Suprapubic skin (tissue), 4 donors: ENCODE results near the gene DTD2. TPM values are rescaled to one million over a fixed set of nuclear protein-coding genes. Genes with fewer than 3 reads are reported as not detected.

ENCODE experiments used
- DNase-seq, 2 donors: peaks; one replicate each; pipeline ENCODE4 v3.0.0-alpha.2; 2019; ENCODE audit warnings: low spot score in 2 of 2
- H3K27ac ChIP-seq: fragments of 200-600 bp; sonication (generic); one replicate; pipeline ENCODE4 v1.5.1; 2019
- H3K27me3 ChIP-seq: fragments of 200-600 bp; sonication (generic); one replicate; pipeline ENCODE4 v1.5.1; 2019
- H3K36me3 ChIP-seq: fragments of 200-600 bp; sonication (generic); one replicate; pipeline ENCODE4 v1.5.1; 2019
- H3K4me1 ChIP-seq: fragments of 200-600 bp; sonication (generic); one replicate; pipeline ENCODE4 v1.5.1; 2019
- H3K4me3 ChIP-seq: fragments of 200-600 bp; sonication (generic); one replicate; pipeline ENCODE4 v1.5.1; 2019; ENCODE audit warnings: mild to moderate bottlenecking
- H3K9me3 ChIP-seq: fragments of 200-600 bp; sonication (generic); one replicate; pipeline ENCODE4 v1.5.1; 2019
- EP300 ChIP-seq: sonication (generic); formaldehyde crosslinking; IDR thresholded peaks from one replicate; pipeline ENCODE4 v1.6.1; 2017; ENCODE audit warnings: antibody characterized with exemption
- POLR2A ChIP-seq, 2 donors: fragments of 450-650 bp; IDR thresholded peaks; one replicate each; pipeline ENCODE4 v1.6.1; 2017; ENCODE audit warnings: antibody characterized with exemption in 2 of 2, mild to moderate bottlenecking in 2 of 2, moderate library complexity in 2 of 2
- POLR2AphosphoS5 ChIP-seq, 3 donors: sonication (generic); formaldehyde crosslinking; IDR thresholded peaks; one replicate each; pipeline ENCODE4 v1.6.1; 2017; ENCODE audit warnings: antibody characterized with exemption in 3 of 3
- WGBS: methylation state at CpG from one replicate; pipeline ENCODE4 v1.1.5; 2018; 5-methylcytosine and 5-hydroxymethylcytosine counted together
- total RNA-seq, 4 donors: library from RNA; depleted of rRNA; stranded (reverse); fragments of >200 nt; gene quantifications; one replicate each; pipeline ENCODE4 v1.1.0, GENCODE V29; 2016
- TF ChIP-seq, protein P1 (sequence below), 2 donors: fragments of 200-600 bp in 1 of 2; fragments of 450-650 bp in 1 of 2; sonication (generic) in 1 of 2; IDR thresholded peaks; one replicate each; pipeline ENCODE4 v1.5.1; 2016 to 2019; ENCODE audit warnings: antibody characterized with exemption in 2 of 2, mild to moderate bottlenecking in 1 of 2, moderate library complexity in 1 of 2

The DTD2 gene
- total RNA-seq, 4 donors from 2014 or later = 21.4 to 34.9 (median 24.8) TPM

DNA sequence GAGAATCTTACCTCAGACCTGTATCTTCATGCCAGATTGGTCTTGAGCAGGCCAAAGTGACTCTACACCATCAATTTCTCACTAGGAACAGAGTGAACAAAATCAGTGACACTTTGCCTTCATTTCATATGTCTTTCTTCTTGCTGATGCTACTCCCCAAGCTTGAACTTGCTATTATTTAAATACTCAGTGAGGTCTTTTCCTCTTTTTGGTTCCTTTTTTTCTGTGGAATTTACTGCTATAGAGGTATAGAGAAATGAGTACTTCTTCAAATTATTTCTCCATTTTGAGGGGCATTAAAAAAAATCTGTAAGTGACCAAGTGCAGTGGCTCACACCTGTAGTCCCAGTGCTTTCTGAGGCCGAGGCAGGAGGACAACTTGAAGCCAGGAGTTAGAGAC is 30.6 kb upstream of the DTD2 start, which contains the start of gene GPR33:
Gene GPR33, minus strand, starts transcription at position 154 of the 400 bp plus-strand sequence. CDS start 4,074 bp downstream, outside the sequence.
- no peaks in the 10 kb centered on the region for H3K27me3 ChIP-seq
- H3K9me3 ChIP-seq = no peaks in the 10 kb centered on the region
- H3K27ac ChIP-seq = no peak within 1 kb of the TSS
- TF ChIP-seq EP300 (no peak), POLR2A (IDR thresholded peaks at IDR 0.05) (no peak), POLR2AphosphoS5 (IDR thresholded peaks at IDR 0.05) (no peak)
- TF ChIP-seq, protein P1, sequence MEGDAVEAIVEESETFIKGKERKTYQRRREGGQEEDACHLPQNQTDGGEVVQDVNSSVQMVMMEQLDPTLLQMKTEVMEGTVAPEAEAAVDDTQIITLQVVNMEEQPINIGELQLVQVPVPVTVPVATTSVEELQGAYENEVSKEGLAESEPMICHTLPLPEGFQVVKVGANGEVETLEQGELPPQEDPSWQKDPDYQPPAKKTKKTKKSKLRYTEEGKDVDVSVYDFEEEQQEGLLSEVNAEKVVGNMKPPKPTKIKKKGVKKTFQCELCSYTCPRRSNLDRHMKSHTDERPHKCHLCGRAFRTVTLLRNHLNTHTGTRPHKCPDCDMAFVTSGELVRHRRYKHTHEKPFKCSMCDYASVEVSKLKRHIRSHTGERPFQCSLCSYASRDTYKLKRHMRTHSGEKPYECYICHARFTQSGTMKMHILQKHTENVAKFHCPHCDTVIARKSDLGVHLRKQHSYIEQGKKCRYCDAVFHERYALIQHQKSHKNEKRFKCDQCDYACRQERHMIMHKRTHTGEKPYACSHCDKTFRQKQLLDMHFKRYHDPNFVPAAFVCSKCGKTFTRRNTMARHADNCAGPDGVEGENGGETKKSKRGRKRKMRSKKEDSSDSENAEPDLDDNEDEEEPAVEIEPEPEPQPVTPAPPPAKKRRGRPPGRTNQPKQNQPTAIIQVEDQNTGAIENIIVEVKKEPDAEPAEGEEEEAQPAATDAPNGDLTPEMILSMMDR (IDR thresholded peaks at IDR 0.05) = no peak
- H3K4me1 ChIP-seq = no peaks in the 10 kb centered on the region
- H3K36me3 ChIP-seq = no peaks in the 10 kb centered on the region
- 88% methylated on average over 1 of the region's 1 CpG for WGBS
- no peak for DNase-seq
- no peak within 1 kb of the TSS for H3K4me3 ChIP-seq

DNA sequence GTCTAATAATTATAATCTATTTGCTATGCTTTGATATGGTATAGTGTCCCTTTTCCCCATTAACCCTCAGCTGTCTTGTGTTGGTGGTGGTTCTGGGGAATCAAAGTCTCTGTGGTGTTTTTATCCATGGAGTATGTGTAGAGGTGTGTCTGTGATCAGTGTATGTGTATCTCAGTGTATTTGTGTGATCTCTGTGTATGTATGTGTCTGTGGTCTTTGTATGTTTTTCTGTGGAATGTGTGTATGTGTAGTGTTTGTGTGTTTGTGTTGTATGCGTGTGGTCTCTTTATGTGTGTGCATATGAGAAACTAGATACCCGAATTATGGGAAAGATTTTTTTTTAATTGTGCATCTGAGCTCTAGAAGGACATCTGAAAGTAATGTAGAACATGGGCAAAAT is 29.5 kb upstream of the DTD2 start:
- Histone ChIP-seq H3K4me3 (no peak overlapping the region), H3K36me3 (no peaks in the 10 kb centered on the region), H3K27ac (no peak overlapping the region), H3K9me3 (no peaks in the 10 kb centered on the region), H3K27me3 (no peaks in the 10 kb centered on the region), H3K4me1 (no peaks in the 10 kb centered on the region)
- no peak for DNase-seq
- WGBS = 73% methylated on average over 2 of the region's 2 CpGs
- no peak for TF ChIP-seq POLR2AphosphoS5 (IDR thresholded peaks at IDR 0.05)
- no peak for TF ChIP-seq EP300
- TF ChIP-seq, protein P1 (IDR thresholded peaks at IDR 0.05) = no peak
- no peak for TF ChIP-seq POLR2A (IDR thresholded peaks at IDR 0.05)

DNA sequence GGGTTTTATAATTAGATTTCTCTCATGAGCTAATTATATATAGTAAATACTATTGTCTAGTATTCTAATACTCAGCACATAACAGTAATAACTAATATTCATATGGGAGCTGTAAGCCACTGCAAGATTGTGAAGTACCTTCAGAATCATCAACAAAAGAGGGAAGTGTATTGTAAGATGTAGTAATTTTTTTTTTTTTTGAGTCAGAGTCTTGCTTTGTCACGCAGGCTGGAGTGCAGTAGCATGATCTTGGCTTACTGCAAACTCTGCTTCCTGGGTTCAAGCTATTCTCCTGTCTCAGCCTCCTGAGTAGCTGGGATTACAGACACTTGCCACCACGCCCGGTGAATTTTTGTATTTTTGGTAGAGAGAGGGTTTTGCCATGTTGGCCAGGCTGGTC is 27.4 kb upstream of the DTD2 start:
- Histone ChIP-seq H3K27ac (no peak overlapping the region), H3K4me1 (no peaks in the 10 kb centered on the region), H3K9me3 (no peaks in the 10 kb centered on the region), H3K36me3 (no peaks in the 10 kb centered on the region), H3K27me3 (no peaks in the 10 kb centered on the region), H3K4me3 (no peak overlapping the region)
- no peak for DNase-seq
- WGBS = 88% methylated on average over 3 of the region's 3 CpGs
- no peak for TF ChIP-seq POLR2AphosphoS5 (IDR thresholded peaks at IDR 0.05)
- no peak for TF ChIP-seq POLR2A (IDR thresholded peaks at IDR 0.05)
- TF ChIP-seq, protein P1 (IDR thresholded peaks at IDR 0.05) = no peak
- TF ChIP-seq EP300 = no peak

DNA sequence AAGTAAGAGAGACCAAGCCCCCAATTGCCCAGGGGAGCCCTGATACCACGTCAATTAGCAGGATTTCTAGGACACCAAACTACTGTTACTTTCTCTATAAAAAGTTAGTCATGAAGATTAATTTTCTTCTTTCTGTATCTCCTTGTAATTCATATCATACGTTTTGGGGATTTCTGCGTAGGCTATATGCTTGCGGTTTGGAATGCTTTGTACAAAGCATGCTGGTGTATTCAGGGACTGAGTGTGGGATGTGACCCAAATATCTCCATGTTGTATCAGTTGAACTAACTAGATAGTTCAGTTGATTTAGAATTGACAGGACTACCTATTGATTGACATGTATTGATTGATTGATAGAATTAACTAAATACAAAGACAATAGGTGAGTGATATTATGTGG is 22.9 kb upstream of the DTD2 start:
- DNase-seq = no peak
- Histone ChIP-seq H3K4me3 (no peak overlapping the region), H3K36me3 (no peaks in the 10 kb centered on the region), H3K4me1 (no peaks in the 10 kb centered on the region), H3K9me3 (no peaks in the 10 kb centered on the region), H3K27ac (no peak overlapping the region), H3K27me3 (no peaks in the 10 kb centered on the region)
- no peak for TF ChIP-seq POLR2AphosphoS5 (IDR thresholded peaks at IDR 0.05)
- TF ChIP-seq, protein P1 (IDR thresholded peaks at IDR 0.05) = no peak
- no peak for TF ChIP-seq POLR2A (IDR thresholded peaks at IDR 0.05)
- no peak for TF ChIP-seq EP300
- WGBS = 50% methylated on average over 4 of the region's 4 CpGs

DNA sequence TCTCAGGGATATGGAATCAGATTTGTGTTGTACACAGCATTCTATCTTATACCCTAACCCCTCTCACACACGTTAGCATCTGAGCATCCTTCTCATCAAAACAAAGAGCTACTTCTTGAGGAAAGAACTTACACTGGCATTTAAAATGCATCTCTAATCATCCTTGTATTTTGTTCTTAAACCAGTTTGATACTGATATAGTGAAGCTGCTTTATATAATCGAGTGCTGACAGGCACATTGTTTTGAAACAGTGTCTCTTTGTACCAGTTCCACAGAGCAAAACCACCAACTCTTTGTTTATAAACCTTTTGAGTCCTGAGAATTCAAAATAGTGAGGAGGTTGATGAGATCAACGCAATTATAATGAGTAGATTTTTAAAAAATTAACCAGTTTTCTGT is 21.7 kb upstream of the DTD2 start:
- Histone ChIP-seq H3K9me3 (no peaks in the 10 kb centered on the region), H3K27ac (no peak overlapping the region), H3K27me3 (no peaks in the 10 kb centered on the region), H3K4me1 (no peaks in the 10 kb centered on the region), H3K4me3 (no peak overlapping the region), H3K36me3 (no peaks in the 10 kb centered on the region)
- no peak for DNase-seq
- 61% methylated on average over 3 of the region's 3 CpGs for WGBS
- TF ChIP-seq POLR2A (IDR thresholded peaks at IDR 0.05) = no peak
- TF ChIP-seq, protein P1 (IDR thresholded peaks at IDR 0.05) = no peak
- TF ChIP-seq EP300 = no peak
- no peak for TF ChIP-seq POLR2AphosphoS5 (IDR thresholded peaks at IDR 0.05)
